Gastrocnemius medialis (tissue), 4 donors: ENCODE results near the gene ALKBH6. TPM values are rescaled to one million over a fixed set of nuclear protein-coding genes. Genes with fewer than 3 reads are reported as not detected.

Experiments used
- ATAC-seq, 2 donors: fragments of 150-250 bp; one replicate each; pipeline ENCODE4 v1.9.1; 2016
- DNase-seq, 2 donors: peaks; one replicate each; pipeline ENCODE4 v3.0.0-alpha.2; 2019
- H3K27ac ChIP-seq, 4 donors: fragments of 200-600 bp; sonication (generic); 1 replicate in 1 of 4; 2 replicates in 3 of 4; pipeline ENCODE4 v1.5.1; 2016 to 2018; ENCODE audit warnings: mild to moderate bottlenecking in 2 of 4, moderate library complexity in 1 of 4
- H3K27me3 ChIP-seq, 3 donors: fragments of 200-600 bp; sonication (generic) in 2 of 3; 1 replicate in 1 of 3; 2 replicates in 2 of 3; pipeline versions ENCODE4 v1.5.1 to v1.6.0; 2016 to 2019; ENCODE audit warnings: mild to moderate bottlenecking in 1 of 3, moderate library complexity in 1 of 3
- H3K36me3 ChIP-seq, 2 donors: fragments of 200-600 bp; sonication (generic) in 1 of 2; one replicate each; pipeline ENCODE4 v1.5.1; 2017 to 2018
- H3K4me1 ChIP-seq, 2 donors: fragments of 200-600 bp; sonication (generic) in 1 of 2; one replicate each; pipeline ENCODE4 v1.5.1; 2016 to 2017; ENCODE audit warnings: mild to moderate bottlenecking in 2 of 2
- H3K4me3 ChIP-seq, 4 donors: fragments of 200-600 bp; sonication (generic) in 3 of 4; 1 replicate in 1 of 4; 2 replicates in 3 of 4; pipeline ENCODE4 v1.5.1; 2016 to 2019; ENCODE audit warnings: mild to moderate bottlenecking in 2 of 4
- H3K9me3 ChIP-seq, 3 donors: fragments of 200-600 bp; sonication (generic) in 2 of 3; 1 replicate in 1 of 3; 2 replicates in 2 of 3; pipeline ENCODE4 v1.5.1; 2016 to 2019
- CTCF ChIP-seq, 5 experiments: fragments of 450-650 bp in 3 of 5; fragments of 200-600 bp in 2 of 5; sonication (generic) in 2 of 5; IDR thresholded peaks in 4 of 5; conservative IDR thresholded peaks in 1 of 5; 1 replicate in 4 of 5; 2 replicates in 1 of 5; pipeline ENCODE4 v1.5.1; 2016 to 2019; ENCODE audit warnings: antibody characterized with exemption in 5 of 5, mild to moderate bottlenecking in 3 of 5, moderate library complexity in 3 of 5
- POLR2A ChIP-seq, 2 donors: fragments of 450-650 bp; IDR thresholded peaks; one replicate each; pipeline ENCODE4 v1.6.1; 2017; ENCODE audit warnings: antibody characterized with exemption in 2 of 2, mild to moderate bottlenecking in 2 of 2, moderate library complexity in 2 of 2
- in situ Hi-C, 4 donors: fragments of 200-750 bp; cut with MboI; loops; one replicate each; pipeline versions ENCODE4 v1.15.0 to v1.8.0; 2017; ENCODE audit warnings: low sequenced_read_pairs in 4 of 4
- intact Hi-C: fragments of 100-400 bp; cut with DNase I; formaldehyde crosslinking; loops from one replicate; pipeline ENCODE4 v1.15.1; 2023; ENCODE audit warnings: low total_unique reads
- total RNA-seq, 4 donors: library from RNA; depleted of rRNA; stranded (reverse); fragments of >200 nt; gene quantifications; one replicate each; pipeline versions ENCODE4 v1.1.0 to v1.2.3, GENCODE V29; 2016

ALKBH6 gene
- total RNA-seq, 4 donors from 2014 or later, result 10.6 to 50.1 (median 19.0) TPM

- peaks cover 8 to 10% of the 10 kb centered on the region in 2 donors for H3K4me1 ChIP-seq
- intact Hi-C loops, result no loop called here
- no peaks in the 10 kb centered on the region for H3K36me3 ChIP-seq
- peak overlapping the region in 1 of 4 donors; percentile 45 for H3K27ac ChIP-seq
- H3K9me3 ChIP-seq, result no peaks in the 10 kb centered on the region
- H3K4me3 ChIP-seq, result no peak overlapping the region
- DNase-seq (no peak), ATAC-seq (no peak)
- TF ChIP-seq POLR2A (IDR thresholded peaks at IDR 0.05) (no peak), CTCF (IDR thresholded peaks at IDR 0.05 in 4 of 5, conservative IDR thresholded peaks at IDR 0.05 in 1 of 5) (no peak)
- in situ Hi-C loops, result no loop called here
- H3K27me3 ChIP-seq, result no peaks in the 10 kb centered on the region
Observed at GRCh38 chr19:36058481-36059179, 44.6 kb upstream of the ALKBH6 start.

- DNase-seq (peak; percentile 89 to 90), ATAC-seq (peak; percentile 83 to 84)
- Histone ChIP-seq H3K9me3 (no peaks in the 10 kb centered on the region), H3K27me3 (no peaks in the 10 kb centered on the region), H3K36me3 (no peaks in the 10 kb centered on the region), H3K4me1 (peaks cover 13 to 17% of the 10 kb centered on the region in 2 donors), H3K27ac (peak within 1 kb of the TSS; percentile 87 to 99 (median 96)), H3K4me3 (peak within 1 kb of the TSS; percentile 67 to 93 (median 83))
- no peak for TF ChIP-seq POLR2A (IDR thresholded peaks at IDR 0.05)
- TF ChIP-seq CTCF (IDR thresholded peaks at IDR 0.05 in 4 of 5, conservative IDR thresholded peaks at IDR 0.05 in 1 of 5), result peak in 1 of 5 experiments; percentile 4
- intact Hi-C loops (loop anchor here (1.0 kb wide), 5 partner anchors 41 to 159 kb away; partner anchors contain the start of genes ALKBH6, SDHAF1, TBCB and ZNF565), in situ Hi-C loops (loop anchor here in 1 of 4 donors (5.0 kb wide), 1 partner anchor 58 kb away; the partner anchor contains the start of gene SDHAF1)
Observed at GRCh38 chr19:36054733-36055686, 41.0 kb upstream of the ALKBH6 start, which contains the start of gene WDR62. Gene WDR62, plus strand, starts transcription at chr19:36054897. Its CDS starts 75 bp downstream, at chr19:36054972.

- H3K27me3 ChIP-seq, result no peaks in the 10 kb centered on the region
- no peaks in the 10 kb centered on the region for H3K36me3 ChIP-seq
- intact Hi-C loops, result loop anchor here (1.0 kb wide), 5 partner anchors 40 to 160 kb away; partner anchors contain the start of genes ALKBH6, SDHAF1, TBCB and ZNF565
- ATAC-seq, result peak; percentile 92 to 95
- peak within 1 kb of the TSS; percentile 67 to 93 (median 83) for H3K4me3 ChIP-seq
- peaks cover 12 to 13% of the 10 kb centered on the region in 2 donors for H3K4me1 ChIP-seq
- in situ Hi-C loops, result loop anchor here in 1 of 4 donors (5.0 kb wide), 1 partner anchor 57 kb away; the partner anchor contains the start of gene SDHAF1
- H3K27ac ChIP-seq, result peak within 1 kb of the TSS; percentile 87 to 99 (median 96)
- peak; percentile 100 for DNase-seq
- TF ChIP-seq CTCF (IDR thresholded peaks at IDR 0.05 in 4 of 5, conservative IDR thresholded peaks at IDR 0.05 in 1 of 5) (peak; percentile 50 to 58 (median 54)), POLR2A (IDR thresholded peaks at IDR 0.05) (peak; percentile 65 to 72)
- H3K9me3 ChIP-seq, result no peaks in the 10 kb centered on the region
Observed at GRCh38 chr19:36054119-36054732, 40.2 kb upstream of the ALKBH6 start, which contains the start of gene THAP8. Gene THAP8, minus strand, starts transcription at chr19:36054285. Its CDS starts 68 bp downstream, at chr19:36054217.

- intact Hi-C loops (no loop called here), in situ Hi-C loops (loop anchor here in 1 of 4 donors (5.0 kb wide), 1 partner anchor 54 kb away; the partner anchor contains the start of gene SDHAF1)
- no peak for ATAC-seq
- DNase-seq, result no peak
- Histone ChIP-seq H3K36me3 (no peaks in the 10 kb centered on the region), H3K4me1 (peaks cover 12 to 13% of the 10 kb centered on the region in 2 donors), H3K27ac (no peak overlapping the region), H3K27me3 (no peaks in the 10 kb centered on the region), H3K4me3 (no peak overlapping the region), H3K9me3 (no peaks in the 10 kb centered on the region)
- TF ChIP-seq CTCF (IDR thresholded peaks at IDR 0.05 in 4 of 5, conservative IDR thresholded peaks at IDR 0.05 in 1 of 5), result no peak
- TF ChIP-seq POLR2A (IDR thresholded peaks at IDR 0.05), result no peak
Observed at GRCh38 chr19:36051637-36052036, 37.6 kb upstream of the ALKBH6 start.
